Measurements from ENCODE around the gene GIMAP2.

Gene GIMAP2

GRCh38 chr7:150735596-150736358 lies 50.3 kb downstream of the GIMAP2 start:
- Histone ChIP-seq H2BK5ac (ENCODE audit: low read depth, low read length, poor library complexity, severe bottlenecking) (no peak overlapping the region), H2AK5ac (ENCODE audit: low read length, severe bottlenecking) (no peak overlapping the region), H3K4me1 (ENCODE audit: control insufficient read depth, insufficient read depth, low read depth, low read length) (no peaks in the 10 kb centered on the region), H3K27ac (ENCODE audit: low read length, poor library complexity, severe bottlenecking) (no peak overlapping the region), H2BK12ac (ENCODE audit: low read length in 2 of 2) (no peak overlapping the region), H3K14ac (ENCODE audit: low read length in 2 of 2) (no peak overlapping the region), H3K9ac (ENCODE audit: low read length) (no peak overlapping the region), H3K79me1 (replicated peaks; ENCODE audit: low read length, poor library complexity, severe bottlenecking) (no peaks in the 10 kb centered on the region), H3K18ac (ENCODE audit: low read depth in 1 of 2, low read length in 2 of 2) (no peak overlapping the region), H4K8ac (ENCODE audit: low read length) (no peak overlapping the region), H3K4me3 (ENCODE audit: insufficient read depth in 1 of 2, low read depth in 1 of 2, low read length in 2 of 2) (no peak overlapping the region), H3K23ac (ENCODE audit: low read length in 2 of 2) (no peak overlapping the region), H3K4ac (ENCODE audit: low read depth in 1 of 2, low read length in 2 of 2) (no peak overlapping the region), H3K9me3 (ENCODE audit: control insufficient read depth, low read length) (no peaks in the 10 kb centered on the region), H3K4me2 (ENCODE audit: low read length, poor library complexity, severe bottlenecking) (no peak overlapping the region), H3K36me3 (ENCODE audit: control insufficient read depth in 1 of 2, insufficient read depth in 2 of 2, low read depth in 1 of 2, low read length in 2 of 2) (no peaks in the 10 kb centered on the region), H4K91ac (ENCODE audit: low read length) (no peak overlapping the region), H3K27me3 (ENCODE audit: control insufficient read depth in 1 of 2, insufficient read depth in 1 of 2, low read length in 2 of 2) (peaks cover 0 to 13% of the 10 kb centered on the region in 2 experiments), H2BK120ac (ENCODE audit: low read depth, low read length) (no peak overlapping the region), H2AFZ (ENCODE audit: low read depth, low read length) (no peak overlapping the region), H2BK15ac (ENCODE audit: low read depth, poor library complexity, severe bottlenecking) (no peak overlapping the region)
- WGBS = 35% methylated on average over 2 of the region's 3 CpGs
- no peak for DNase-seq

GRCh38 chr7:150736864-150737263 lies 51.4 kb downstream of the GIMAP2 start:
- no peak overlapping the region for H3K14ac ChIP-seq (ENCODE audit: low read length in 2 of 2)
- no peaks in the 10 kb centered on the region for H3K4me1 ChIP-seq (ENCODE audit: control insufficient read depth, insufficient read depth, low read depth, low read length)
- H3K27me3 ChIP-seq (ENCODE audit: control insufficient read depth in 1 of 2, insufficient read depth in 1 of 2, low read length in 2 of 2) = peaks cover 0 to 13% of the 10 kb centered on the region in 2 experiments
- H2BK15ac ChIP-seq (ENCODE audit: low read depth, poor library complexity, severe bottlenecking) = no peak overlapping the region
- no peak overlapping the region for H3K27ac ChIP-seq (ENCODE audit: low read length, poor library complexity, severe bottlenecking)
- no peak overlapping the region for H2BK12ac ChIP-seq (ENCODE audit: low read length in 2 of 2)
- H3K9ac ChIP-seq (ENCODE audit: low read length) = no peak overlapping the region
- H2AK5ac ChIP-seq (ENCODE audit: low read length, severe bottlenecking) = no peak overlapping the region
- H4K91ac ChIP-seq (ENCODE audit: low read length) = no peak overlapping the region
- no peaks in the 10 kb centered on the region for H3K36me3 ChIP-seq (ENCODE audit: control insufficient read depth in 1 of 2, insufficient read depth in 2 of 2, low read depth in 1 of 2, low read length in 2 of 2)
- H3K4me3 ChIP-seq (ENCODE audit: insufficient read depth in 1 of 2, low read depth in 1 of 2, low read length in 2 of 2) = no peak overlapping the region
- H3K18ac ChIP-seq (ENCODE audit: low read depth in 1 of 2, low read length in 2 of 2) = no peak overlapping the region
- H2AFZ ChIP-seq (ENCODE audit: low read depth, low read length) = no peak overlapping the region
- no peaks in the 10 kb centered on the region for H3K9me3 ChIP-seq (ENCODE audit: control insufficient read depth, low read length)
- H2BK5ac ChIP-seq (ENCODE audit: low read depth, low read length, poor library complexity, severe bottlenecking) = no peak overlapping the region
- no peak for DNase-seq
- no peaks in the 10 kb centered on the region for H3K79me1 ChIP-seq (replicated peaks; ENCODE audit: low read length, poor library complexity, severe bottlenecking)
- no peak overlapping the region for H4K8ac ChIP-seq (ENCODE audit: low read length)
- WGBS = 52% methylated on average over 4 of the region's 4 CpGs
- no peak overlapping the region for H3K4me2 ChIP-seq (ENCODE audit: low read length, poor library complexity, severe bottlenecking)
- no peak overlapping the region for H3K4ac ChIP-seq (ENCODE audit: low read depth in 1 of 2, low read length in 2 of 2)
- H3K23ac ChIP-seq (ENCODE audit: low read length in 2 of 2) = no peak overlapping the region
- H2BK120ac ChIP-seq (ENCODE audit: low read depth, low read length) = no peak overlapping the region

- no peak within 1 kb of the TSS for H3K4me2 ChIP-seq (ENCODE audit: low read length, poor library complexity, severe bottlenecking)
- H2BK120ac ChIP-seq (ENCODE audit: low read depth, low read length) = no peak within 1 kb of the TSS
- no peak within 1 kb of the TSS for H2AK5ac ChIP-seq (ENCODE audit: low read length, severe bottlenecking)
- no peak within 1 kb of the TSS for H2BK5ac ChIP-seq (ENCODE audit: low read depth, low read length, poor library complexity, severe bottlenecking)
- 70% methylated on average over 14 of the region's 14 CpGs for WGBS
- H3K9ac ChIP-seq (ENCODE audit: low read length) = no peak within 1 kb of the TSS
- no peak within 1 kb of the TSS for H2AFZ ChIP-seq (ENCODE audit: low read depth, low read length)
- no peak within 1 kb of the TSS for H3K14ac ChIP-seq (ENCODE audit: low read length in 2 of 2)
- no peaks in the 10 kb centered on the region for H3K4me1 ChIP-seq (ENCODE audit: control insufficient read depth, insufficient read depth, low read depth, low read length)
- no peak within 1 kb of the TSS for H4K91ac ChIP-seq (ENCODE audit: low read length)
- no peak within 1 kb of the TSS for H3K18ac ChIP-seq (ENCODE audit: low read depth in 1 of 2, low read length in 2 of 2)
- no peak for DNase-seq
- no peak within 1 kb of the TSS for H3K23ac ChIP-seq (ENCODE audit: low read length in 2 of 2)
- H3K27ac ChIP-seq (ENCODE audit: low read length, poor library complexity, severe bottlenecking) = no peak within 1 kb of the TSS
- H3K4ac ChIP-seq (ENCODE audit: low read depth in 1 of 2, low read length in 2 of 2) = no peak within 1 kb of the TSS
- H3K4me3 ChIP-seq (ENCODE audit: insufficient read depth in 1 of 2, low read depth in 1 of 2, low read length in 2 of 2) = no peak within 1 kb of the TSS
- no peak within 1 kb of the TSS for H2BK12ac ChIP-seq (ENCODE audit: low read length in 2 of 2)
- H3K79me1 ChIP-seq (replicated peaks; ENCODE audit: low read length, poor library complexity, severe bottlenecking) = no peaks in the 10 kb centered on the region
- H2BK15ac ChIP-seq (ENCODE audit: low read depth, poor library complexity, severe bottlenecking) = no peak within 1 kb of the TSS
- peaks cover 0 to 13% of the 10 kb centered on the region in 2 experiments for H3K27me3 ChIP-seq (ENCODE audit: control insufficient read depth in 1 of 2, insufficient read depth in 1 of 2, low read length in 2 of 2)
- no peaks in the 10 kb centered on the region for H3K9me3 ChIP-seq (ENCODE audit: control insufficient read depth, low read length)
- no peak within 1 kb of the TSS for H4K8ac ChIP-seq (ENCODE audit: low read length)
- no peaks in the 10 kb centered on the region for H3K36me3 ChIP-seq (ENCODE audit: control insufficient read depth in 1 of 2, insufficient read depth in 2 of 2, low read depth in 1 of 2, low read length in 2 of 2)
These were observed 52.0 kb downstream of the GIMAP2 start, which contains the start of gene GIMAP5 for GRCh38 chr7:150737265-150738055. Gene GIMAP5, plus strand, starts transcription at chr7:150737418. Its CDS starts 3,467 bp downstream, at chr7:150740885.

- Histone ChIP-seq H2AK5ac (ENCODE audit: low read length, severe bottlenecking) (no peak overlapping the region), H2BK5ac (ENCODE audit: low read depth, low read length, poor library complexity, severe bottlenecking) (no peak overlapping the region), H2BK120ac (ENCODE audit: low read depth, low read length) (no peak overlapping the region), H3K4me1 (ENCODE audit: control insufficient read depth, insufficient read depth, low read depth, low read length) (no peaks in the 10 kb centered on the region), H3K79me1 (replicated peaks; ENCODE audit: low read length, poor library complexity, severe bottlenecking) (no peaks in the 10 kb centered on the region), H2BK12ac (ENCODE audit: low read length in 2 of 2) (no peak overlapping the region), H2BK15ac (ENCODE audit: low read depth, poor library complexity, severe bottlenecking) (no peak overlapping the region), H4K91ac (ENCODE audit: low read length) (no peak overlapping the region), H3K4me3 (ENCODE audit: insufficient read depth in 1 of 2, low read depth in 1 of 2, low read length in 2 of 2) (no peak overlapping the region), H3K23ac (ENCODE audit: low read length in 2 of 2) (no peak overlapping the region), H3K36me3 (ENCODE audit: control insufficient read depth in 1 of 2, insufficient read depth in 2 of 2, low read depth in 1 of 2, low read length in 2 of 2) (no peaks in the 10 kb centered on the region), H3K18ac (ENCODE audit: low read depth in 1 of 2, low read length in 2 of 2) (no peak overlapping the region), H2AFZ (ENCODE audit: low read depth, low read length) (no peak overlapping the region), H3K9me3 (ENCODE audit: control insufficient read depth, low read length) (no peaks in the 10 kb centered on the region), H3K27ac (ENCODE audit: low read length, poor library complexity, severe bottlenecking) (no peak overlapping the region), H3K27me3 (ENCODE audit: control insufficient read depth in 1 of 2, insufficient read depth in 1 of 2, low read length in 2 of 2) (peaks cover 0 to 15% of the 10 kb centered on the region in 2 experiments), H3K9ac (ENCODE audit: low read length) (no peak overlapping the region), H4K8ac (ENCODE audit: low read length) (no peak overlapping the region), H3K4ac (ENCODE audit: low read depth in 1 of 2, low read length in 2 of 2) (no peak overlapping the region), H3K4me2 (ENCODE audit: low read length, poor library complexity, severe bottlenecking) (no peak overlapping the region), H3K14ac (ENCODE audit: low read length in 2 of 2) (no peak overlapping the region)
- 76% methylated on average over 5 of the region's 5 CpGs for WGBS
- DNase-seq = no peak
These were observed 52.6 kb downstream of the GIMAP2 start for GRCh38 chr7:150738092-150738491.

All from mesenchymal stem cell (in vitro differentiated cells and primary cell).